Stimulated activated CD4-positive, alpha-beta T cell treated with anti-CD3 and anti-CD28 coated beads, Interleukin-15, amount 100 ng/mL, for 24 hours (primary cell): ENCODE results near the gene FNBP1.

ENCODE experiments used
- DNase-seq: peaks from one replicate; pipeline ENCODE4 v3.0.0-alpha.2; 2020

The FNBP1 gene

GRCh38 chr9:129850821-129851550 lies 192.0 kb downstream of the FNBP1 start:
- no peak for DNase-seq

- DNase-seq = no peak
Measured at GRCh38 chr9:129849901-129850300, 193.1 kb downstream of the FNBP1 start.

- DNase-seq = no peak
Measured at GRCh38 chr9:129848712-129849441, 194.1 kb downstream of the FNBP1 start.

GRCh38 chr9:129845373-129845772 lies 197.6 kb downstream of the FNBP1 start:
- DNase-seq = no peak

GRCh38 chr9:129841071-129841470 lies 201.9 kb downstream of the FNBP1 start:
- no peak for DNase-seq

- no peak for DNase-seq
Measured at GRCh38 chr9:129840034-129840433, 203.0 kb downstream of the FNBP1 start.

GRCh38 chr9:129839324-129840023 lies 203.5 kb downstream of the FNBP1 start:
- peak; percentile 25 for DNase-seq

- DNase-seq = peak; percentile 64
Measured at GRCh38 chr9:129838707-129839259, 204.2 kb downstream of the FNBP1 start.
